GM19463 (cell line): ENCODE data around the gene TRIM24.
"Not testable (repeated sequence)": the region's sequence is repeated elsewhere in the genome, so short reads cannot be mapped to it uniquely, and the experiment has no call there.

ENCODE experiments used
- ATAC-seq: cut with Tn5 transposase; IDR thresholded peaks from one replicate; pipeline ENCODE4 v1.9.1; 2021; ENCODE audit warnings: mild to moderate bottlenecking, moderate library complexity; ENCODE audit not compliant: unreplicated experiment

Gene TRIM24

GRCh38 chr7:138491612-138492386 is 31.7 kb downstream of the TRIM24 start:
- ATAC-seq: no peak

DNA sequence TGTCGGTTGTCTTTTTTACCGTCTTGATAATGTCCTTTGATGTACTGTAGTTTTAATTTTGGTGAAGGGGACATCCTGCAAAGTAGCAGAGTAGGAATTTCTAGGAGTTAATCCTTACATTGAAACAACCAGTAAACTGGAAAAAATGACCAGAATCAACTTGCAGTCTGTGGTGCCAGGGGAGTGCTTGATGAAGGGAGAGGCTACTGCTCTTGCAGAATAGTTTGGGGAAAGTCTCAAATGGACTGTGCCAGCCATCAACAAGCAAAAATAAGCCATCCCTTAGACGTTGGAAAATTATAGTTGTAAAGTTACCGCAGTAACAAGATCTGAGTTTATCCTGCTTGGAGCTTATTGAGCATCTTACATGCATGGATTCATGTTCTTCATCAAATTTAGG is 32.4 kb downstream of the TRIM24 start:
- ATAC-seq: no peak

DNA sequence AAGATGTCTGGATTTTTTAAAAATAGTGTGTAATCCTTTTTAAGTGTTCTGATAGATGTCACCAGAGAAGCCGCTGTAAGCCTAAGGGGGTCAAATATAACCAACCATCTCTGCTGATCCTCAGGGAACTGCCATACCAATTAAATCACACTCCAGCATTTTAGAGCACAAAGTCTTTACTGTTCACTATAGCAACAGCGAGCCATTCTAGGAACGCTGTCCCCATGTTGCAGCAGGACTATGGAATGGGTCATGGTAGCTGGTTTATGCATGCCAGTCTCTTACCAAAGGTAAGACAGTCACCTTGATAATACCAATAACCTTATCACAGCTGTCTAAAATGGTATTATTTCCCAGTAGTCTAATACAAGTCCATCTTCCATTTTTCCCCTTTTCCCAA is 33.5 kb downstream of the TRIM24 start:
- no peak for ATAC-seq

- ATAC-seq: no peak
These were observed 35.4 kb downstream of the TRIM24 start for GRCh38 chr7:138495485-138495884.

- no peak for ATAC-seq
These were observed 39.3 kb downstream of the TRIM24 start for GRCh38 chr7:138499340-138499739.

DNA sequence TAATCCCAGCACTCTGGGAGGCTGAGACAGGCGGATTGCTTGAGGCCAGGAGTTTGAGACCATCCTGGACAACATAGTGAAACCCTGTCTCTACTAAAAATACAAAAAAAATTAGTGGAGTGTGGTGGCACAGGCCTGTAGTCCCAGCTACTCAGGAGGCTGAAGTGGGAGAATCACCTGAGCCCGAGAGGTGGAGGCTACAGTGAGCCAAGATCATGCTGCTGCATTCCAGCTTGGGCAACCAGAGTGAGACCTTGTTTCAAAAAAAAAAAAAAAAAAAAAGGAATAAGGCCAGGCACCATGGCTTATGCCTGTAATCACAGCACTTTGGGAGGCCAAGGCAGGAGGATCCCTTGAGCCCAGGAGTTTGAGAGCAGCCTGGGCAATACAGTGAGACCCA is 40.2 kb downstream of the TRIM24 start:
- not testable (repeated sequence) for ATAC-seq

GRCh38 chr7:138500892-138501291 is 40.8 kb downstream of the TRIM24 start:
- no peak for ATAC-seq

- no peak for ATAC-seq
These were observed 42.1 kb downstream of the TRIM24 start for GRCh38 chr7:138502023-138502767.

GRCh38 chr7:138505361-138505873 is 45.4 kb downstream of the TRIM24 start:
- no peak for ATAC-seq

DNA sequence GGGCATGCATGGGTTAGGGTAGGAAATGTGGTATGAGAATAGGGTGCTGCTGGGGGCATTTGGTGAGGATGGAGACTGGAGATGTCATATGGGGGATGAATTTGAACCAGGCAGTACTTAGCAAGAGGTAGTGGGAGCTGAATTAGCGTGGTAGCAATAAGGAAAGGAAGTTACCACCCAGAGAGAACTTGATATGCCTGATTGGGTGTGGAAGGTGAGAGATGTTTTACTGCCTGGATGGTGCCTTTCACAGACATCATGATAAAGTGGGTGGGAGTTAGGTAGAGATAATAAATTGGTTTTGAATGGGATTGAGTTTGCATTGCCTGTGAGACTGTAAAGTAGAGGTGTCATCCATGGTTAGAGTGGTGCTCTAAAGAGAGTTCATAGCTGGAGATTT is 46.7 kb downstream of the TRIM24 start:
- ATAC-seq: no peak

GRCh38 chr7:138510003-138510402 is 49.9 kb downstream of the TRIM24 start:
- no peak for ATAC-seq

- ATAC-seq: no peak
These were observed 52.2 kb downstream of the TRIM24 start for GRCh38 chr7:138512092-138512858.

DNA sequence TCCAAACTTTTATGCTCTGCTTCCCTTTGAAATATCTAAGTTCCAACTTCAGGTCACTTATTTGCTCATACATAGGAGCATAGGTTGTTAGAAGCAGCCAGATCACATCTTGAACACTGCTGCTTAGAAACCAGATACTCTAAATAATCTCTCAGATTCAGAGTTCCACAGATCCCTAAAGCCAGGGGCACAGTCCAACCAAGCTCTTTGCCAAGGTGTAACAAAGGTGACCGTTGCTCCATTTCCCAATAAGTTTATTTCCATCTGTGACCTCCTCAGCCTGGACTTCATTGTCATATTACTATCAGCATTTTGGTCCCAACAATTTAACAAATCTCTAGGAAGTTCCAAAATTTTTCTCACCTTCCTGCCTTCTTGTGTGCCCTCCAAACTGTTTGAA is 52.8 kb downstream of the TRIM24 start:
- ATAC-seq: no peak

DNA sequence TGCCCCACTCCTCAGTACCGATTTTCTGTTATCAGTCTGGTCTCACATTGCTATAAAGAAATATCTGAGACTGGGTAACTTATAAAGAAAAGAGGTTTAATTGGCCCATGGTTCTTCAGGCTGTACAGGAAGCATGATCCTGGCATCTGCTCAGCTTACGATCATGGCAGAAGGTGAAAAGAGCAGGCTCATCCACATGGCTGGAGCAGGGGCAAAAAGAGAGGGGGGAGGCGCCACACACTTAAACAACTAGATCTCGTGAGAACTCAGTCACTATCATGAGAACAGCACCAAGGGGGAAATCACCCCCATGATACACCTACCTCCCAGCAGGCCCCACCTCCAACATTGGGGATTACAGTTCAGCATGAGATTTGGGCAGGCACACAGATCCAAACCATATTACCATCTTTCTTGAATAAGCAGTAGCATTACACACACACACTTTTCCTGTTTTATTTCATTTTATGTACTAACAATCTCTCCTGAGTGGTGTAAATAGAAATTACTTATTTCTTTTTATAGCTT is 53.3 kb downstream of the TRIM24 start:
- ATAC-seq: no peak

DNA sequence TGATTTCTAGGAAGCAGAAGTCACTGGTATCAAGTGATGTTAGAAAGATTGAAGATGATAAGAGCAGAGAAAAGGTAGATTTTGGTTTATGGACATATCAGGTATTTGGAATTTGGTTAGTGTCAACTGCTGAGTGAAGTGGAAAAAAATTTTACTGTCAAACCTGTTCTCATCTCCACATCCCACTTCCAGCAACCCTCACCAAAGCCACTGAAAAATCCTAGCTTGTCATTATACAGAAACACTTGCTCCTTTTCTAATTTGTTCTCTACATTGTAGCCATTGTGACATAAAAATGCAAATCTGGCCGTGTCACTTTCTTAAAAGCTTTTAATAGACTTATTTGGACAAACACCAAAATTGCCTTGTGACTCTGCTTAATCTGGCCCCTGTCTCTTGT is 54.0 kb downstream of the TRIM24 start:
- no peak for ATAC-seq

DNA sequence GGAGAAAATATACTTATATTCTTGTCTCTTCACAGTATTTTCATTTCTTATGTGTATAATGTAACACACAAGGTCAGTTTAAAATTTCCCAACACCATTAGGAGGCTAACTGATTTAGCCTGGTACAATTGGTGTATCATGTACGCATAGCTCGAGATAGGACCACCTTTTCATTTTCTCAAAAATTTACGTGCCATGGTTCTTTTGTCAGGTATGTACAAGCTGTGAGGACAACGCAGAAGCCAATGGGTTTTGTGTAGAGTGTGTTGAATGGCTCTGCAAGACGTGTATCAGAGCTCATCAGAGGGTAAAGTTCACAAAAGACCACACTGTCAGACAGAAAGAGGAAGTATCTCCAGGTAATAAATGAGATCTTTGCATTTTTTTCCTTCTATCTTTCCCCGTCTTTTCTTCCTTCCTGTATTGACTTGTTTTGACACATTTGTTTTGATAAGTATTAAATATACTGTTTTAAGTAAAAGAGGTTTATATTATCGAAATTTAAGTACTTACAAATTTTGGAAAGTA is 55.0 kb downstream of the TRIM24 start:
- ATAC-seq: peak; percentile 87

DNA sequence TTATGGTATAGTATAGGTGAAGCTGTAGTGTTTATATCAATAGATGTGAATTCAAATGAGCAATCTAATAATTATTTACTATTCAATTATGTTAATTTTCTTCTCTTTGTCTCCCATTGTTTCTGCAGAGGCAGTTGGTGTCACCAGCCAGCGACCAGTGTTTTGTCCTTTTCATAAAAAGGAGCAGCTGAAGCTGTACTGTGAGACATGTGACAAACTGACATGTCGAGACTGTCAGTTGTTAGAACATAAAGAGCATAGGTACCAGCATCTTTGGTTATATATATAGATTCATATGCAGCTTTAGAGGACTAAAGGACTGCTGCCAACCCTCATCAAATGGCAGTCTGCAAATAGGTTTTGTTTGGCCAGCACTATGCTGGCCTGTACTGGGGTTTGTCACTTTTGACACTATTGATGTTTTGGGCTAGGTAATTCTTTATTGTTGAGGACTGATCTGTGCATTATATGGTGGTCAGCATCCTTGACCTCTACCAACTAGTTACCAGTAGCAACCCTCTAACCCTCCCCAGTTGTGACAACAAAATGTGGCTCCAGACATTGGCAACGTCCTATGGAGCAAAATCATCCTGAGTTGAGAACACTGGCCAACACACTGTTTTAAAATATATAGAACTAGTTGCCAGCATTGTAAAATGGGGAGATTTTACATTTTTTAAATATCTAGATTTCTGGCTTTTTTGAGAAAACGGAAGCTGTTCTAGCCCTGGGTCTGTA is 59.2 kb downstream of the TRIM24 start:
- ATAC-seq: no peak

DNA sequence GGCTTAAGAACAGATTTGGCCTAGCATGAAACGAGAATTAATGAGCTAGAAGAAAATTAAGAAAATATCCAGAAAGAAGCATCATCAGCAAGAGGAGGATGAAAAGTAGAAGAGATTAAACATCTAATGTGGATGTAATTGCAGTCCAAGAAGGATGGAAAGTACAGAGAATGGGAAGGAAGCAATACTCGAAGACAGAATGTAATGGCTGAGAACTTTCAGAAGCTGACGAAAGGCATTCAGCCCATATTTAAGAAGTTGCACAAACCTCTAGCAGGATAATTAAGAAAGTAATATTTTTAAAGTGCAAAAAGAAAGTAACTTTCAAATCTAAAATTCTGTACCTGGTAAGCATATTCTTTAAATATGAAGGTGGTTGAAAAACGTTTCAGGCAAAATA is 60.7 kb downstream of the TRIM24 start:
- no peak for ATAC-seq

- no peak for ATAC-seq
These were observed 61.9 kb downstream of the TRIM24 start for GRCh38 chr7:138521837-138522461.

- no peak for ATAC-seq
These were observed 64.2 kb downstream of the TRIM24 start for GRCh38 chr7:138524259-138524658.
